ENCODE measurements around the gene DDX27.

The DDX27 gene

GRCh38 chr20:49287555-49288249 is 68.5 kb downstream of the DDX27 start:
- no peak for DNase-seq (ENCODE audit: low read depth in 2 of 3, low spot score in 2 of 3)

- no peak for DNase-seq (ENCODE audit: low read depth in 2 of 3, low spot score in 2 of 3)
Measured at GRCh38 chr20:49288250-49288751, 69.1 kb downstream of the DDX27 start.

DNA sequence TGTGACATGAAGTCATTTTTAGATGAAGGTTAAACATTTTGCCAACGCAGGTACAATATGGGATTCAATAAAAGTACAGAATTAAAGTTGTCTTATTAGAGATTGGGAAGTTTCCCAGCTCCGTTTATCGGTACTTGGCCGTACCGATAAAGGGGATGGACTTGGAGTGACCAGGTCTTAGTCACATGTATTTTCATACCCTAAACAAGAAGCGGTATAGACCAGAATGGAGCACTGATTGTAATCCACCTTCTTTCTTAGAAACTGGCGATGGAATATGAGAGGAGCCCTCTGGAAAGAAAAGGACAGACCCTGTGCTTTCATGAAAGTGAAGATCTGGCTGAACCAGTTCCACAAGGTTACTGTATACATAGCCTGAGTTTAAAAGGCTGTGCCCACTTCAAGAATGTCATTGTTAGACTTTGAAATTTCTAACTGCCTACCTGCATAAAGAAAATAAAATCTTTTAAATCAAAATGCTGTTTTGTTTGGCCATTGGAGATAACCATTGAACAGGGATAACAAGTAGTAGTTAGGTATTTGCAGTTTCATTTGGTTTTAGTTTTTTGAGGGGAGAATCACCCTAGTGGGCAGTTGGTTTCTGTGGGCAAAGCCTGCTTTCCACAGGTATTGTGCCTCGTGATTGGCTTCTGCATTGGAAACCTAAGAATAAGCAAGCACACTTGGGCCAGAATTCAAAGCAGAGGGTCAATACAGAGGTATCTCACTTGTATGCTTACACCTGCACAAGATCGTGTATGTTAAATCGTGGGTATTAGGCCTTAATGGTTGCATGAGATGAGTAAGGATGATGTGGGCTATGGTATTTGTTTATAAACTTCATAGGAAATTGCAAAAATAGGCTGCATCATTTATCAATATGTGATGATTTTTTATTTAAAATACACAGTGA is 69.8 kb downstream of the DDX27 start:
- no peak for DNase-seq (ENCODE audit: low read depth in 2 of 3, low spot score in 2 of 3)

DNA sequence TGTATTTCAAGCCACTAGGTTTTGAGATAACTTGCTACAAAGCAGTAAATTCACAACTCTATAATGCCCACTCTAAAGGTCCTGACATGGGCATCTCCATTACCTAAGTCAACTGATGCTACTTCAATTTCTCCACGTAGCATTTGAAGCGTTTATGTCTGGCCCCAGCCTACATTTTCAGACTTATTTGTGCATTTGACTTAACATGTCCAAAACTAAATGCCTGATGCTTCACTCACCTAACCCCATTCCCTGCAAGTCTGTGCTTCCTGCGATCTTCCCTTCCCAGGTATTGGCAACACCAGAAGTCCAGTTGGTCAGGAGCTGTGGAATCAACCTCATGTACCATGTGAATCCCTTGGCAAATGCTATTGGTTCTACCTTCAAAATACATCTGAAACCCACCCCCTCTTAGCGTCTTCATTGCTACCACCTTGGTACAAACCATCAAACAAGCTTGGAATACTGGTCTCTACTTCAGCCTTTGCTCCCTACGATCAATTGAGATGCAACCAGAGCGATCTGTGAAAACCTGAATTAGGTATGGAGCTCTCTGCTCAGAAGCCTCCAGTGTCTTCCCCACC is 71.5 kb downstream of the DDX27 start:
- no peak for DNase-seq (ENCODE audit: low read depth in 2 of 3, low spot score in 2 of 3)

DNA sequence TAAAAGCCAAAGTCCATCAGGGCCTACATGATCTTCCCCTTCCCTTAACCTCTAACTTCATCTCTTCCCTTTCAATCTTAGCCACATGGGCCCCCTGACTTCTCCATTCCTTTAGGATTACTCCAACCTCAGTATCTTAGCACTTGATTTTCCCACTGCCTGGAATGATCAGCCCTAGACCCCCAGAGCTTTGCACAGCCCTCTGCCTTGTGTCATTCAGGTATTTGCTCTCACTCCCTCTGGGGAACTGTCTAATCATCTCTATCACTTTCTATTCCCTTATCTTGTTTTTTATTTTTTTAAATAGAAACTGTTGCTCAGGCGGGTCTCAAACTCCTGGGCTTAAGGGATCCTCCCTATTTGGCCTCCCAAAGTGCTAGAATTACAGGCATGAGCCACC is 72.0 kb downstream of the DDX27 start:
- DNase-seq (ENCODE audit: low read depth in 2 of 3, low spot score in 2 of 3) = no peak

DNA sequence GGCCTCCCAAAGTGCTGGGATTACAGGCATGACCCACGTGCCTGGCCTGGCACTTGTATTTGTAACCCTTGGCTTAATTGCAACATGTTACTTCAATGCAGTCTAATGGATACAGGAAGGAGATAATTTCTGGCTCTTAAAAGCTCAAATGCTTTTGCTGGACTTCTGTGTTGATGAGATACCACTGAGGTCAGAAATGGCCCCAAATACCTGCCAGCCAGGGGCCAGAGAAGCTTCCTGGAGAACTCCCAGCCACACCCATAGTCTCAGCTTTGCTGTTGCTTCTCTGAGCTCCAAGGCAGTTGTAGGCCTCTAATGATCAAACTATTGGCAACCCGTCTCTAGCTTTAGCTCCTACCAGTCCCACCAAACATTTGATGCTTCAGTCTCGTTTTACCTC is 72.8 kb downstream of the DDX27 start:
- no peak for DNase-seq (ENCODE audit: low read depth in 2 of 3, low spot score in 2 of 3)

DNA sequence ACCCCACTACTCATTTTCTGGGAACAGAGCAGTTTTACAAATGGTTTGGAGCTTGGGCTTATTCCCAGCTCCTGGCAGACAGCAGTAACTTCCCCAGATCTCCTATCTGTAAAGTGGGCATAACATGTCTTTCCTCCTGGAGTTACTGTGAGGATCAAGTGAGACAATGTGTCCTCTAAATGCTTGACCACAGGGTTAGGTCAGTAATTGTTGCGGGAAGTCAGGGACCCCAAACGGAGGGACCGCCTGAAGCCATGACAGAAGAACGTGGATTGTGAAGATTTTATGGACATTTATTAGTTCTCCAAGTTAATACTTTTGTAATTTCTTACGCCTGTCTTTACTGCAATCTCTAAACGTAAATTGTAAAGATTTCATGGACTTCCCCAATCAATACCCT is 73.9 kb downstream of the DDX27 start:
- DNase-seq (ENCODE audit: low read depth in 2 of 3, low spot score in 2 of 3) = no peak

Measured in activated CD8-positive, alpha-beta memory T cell treated with anti-CD3 and anti-CD28 coated beads for 48 hours (primary cell).